Lung (tissue), 12 donors: ENCODE measurements around the gene MESP2. TPM values are rescaled to one million over a fixed set of nuclear protein-coding genes. Genes with fewer than 3 reads are reported as not detected.

Experiments used
- ATAC-seq: fragments of 200-7000 bp; cut with Tn5 transposase; one replicate; pipeline ENCODE4 v1.9.1; 2020; ENCODE audit warnings: moderate number of reproducible peaks; ENCODE audit not compliant: insufficient read depth, low FRiP score
- DNase-seq, 3 donors: peaks; one replicate each; pipeline ENCODE4 v3.0.0-alpha.2; 2013 to 2017
- H3K27ac ChIP-seq, 2 donors: one replicate each; pipeline ENCODE4 v1.5.1; 2013; ENCODE audit warnings: mild to moderate bottlenecking in 2 of 2, moderate library complexity in 2 of 2, control low read depth in 1 of 2, inconsistent platforms in 1 of 2, low read depth in 1 of 2, low read length in 1 of 2
- H3K27me3 ChIP-seq, 3 donors: one replicate each; pipeline ENCODE4 v1.5.1; 2013; ENCODE audit warnings: low read length in 2 of 3; ENCODE audit not compliant: control insufficient read depth in 3 of 3, insufficient read depth in 3 of 3
- H3K36me3 ChIP-seq, 4 donors: one replicate each; pipeline ENCODE4 v1.5.1; 2013; ENCODE audit warnings: low read length in 4 of 4, mild to moderate bottlenecking in 1 of 4, moderate library complexity in 1 of 4; ENCODE audit not compliant: control insufficient read depth in 4 of 4, insufficient read depth in 4 of 4
- H3K4me1 ChIP-seq, 5 donors: one replicate each; pipeline ENCODE4 v1.5.1; 2013; ENCODE audit warnings: low read length in 5 of 5, mild to moderate bottlenecking in 2 of 5, moderate library complexity in 1 of 5; ENCODE audit not compliant: control insufficient read depth in 5 of 5, insufficient read depth in 5 of 5
- H3K4me3 ChIP-seq: one replicate; pipeline ENCODE4 v1.5.1; 2013; ENCODE audit warnings: mild to moderate bottlenecking, control low read depth, moderate library complexity
- H3K9ac ChIP-seq, 2 donors: one replicate each; pipeline ENCODE4 v1.5.1; 2013; ENCODE audit warnings: low read length in 2 of 2, control low read depth in 1 of 2; ENCODE audit not compliant: insufficient read depth in 1 of 2
- H3K9me3 ChIP-seq, 4 donors: one replicate each; pipeline ENCODE4 v1.5.1; 2013; ENCODE audit warnings: low read length in 3 of 4, mild to moderate bottlenecking in 1 of 4, moderate library complexity in 1 of 4; ENCODE audit not compliant: control insufficient read depth in 4 of 4, insufficient read depth in 3 of 4
- CTCF ChIP-seq: IDR thresholded peaks from 2 replicates; pipeline ENCODE4 v1.5.1; 2012; ENCODE audit warnings: mild to moderate bottlenecking; ENCODE audit errors: control extremely low read depth, extremely low read depth
- WGBS, 2 donors: extraction: QIAGEN DNeasy Blood & Tissue Kit; methylation state at CpG; one replicate each; pipeline ENCODE4 v1.1.7; 2013; 5-methylcytosine and 5-hydroxymethylcytosine counted together
- polyA plus RNA-seq, 2 donors: library from polyadenylated mRNA; stranded (reverse); fragments of 200-250 nt; gene quantifications; one replicate each; pipeline ENCODE4 v1.2.1, GENCODE V29; 2013
- total RNA-seq, 2 donors: library from RNA; depleted of rRNA in 1 of 2; stranded (reverse); fragments of >200 nt in 1 of 2; gene quantifications; one replicate each; pipeline ENCODE4 v1.2.1, GENCODE V29; 2014 to 2021
- donor health status: control.
- donor health status: control.
- donor health status: Bipolar disorder and iron deficiency.
- donor health status: healthy.
- donor health status: DM: yes; HTN: yes; CAD: no.

Gene MESP2
- total and polyA plus RNA-seq, 4 donors: 0.17 to 0.71 (median 0.55) TPM; not detected in 1

- Histone ChIP-seq H3K4me3 (no peak overlapping the region), H3K9me3 (no peaks in the 10 kb centered on the region), H3K9ac (no peak overlapping the region), H3K4me1 (peaks cover 0 to 5% (median 0%) of the 10 kb centered on the region in 5 donors), H3K27me3 (no peaks in the 10 kb centered on the region), H3K36me3 (no peaks in the 10 kb centered on the region), H3K27ac (no peak overlapping the region)
- ATAC-seq (no peak), DNase-seq (no peak)
- TF ChIP-seq CTCF: no peak
- 65 to 68% methylated on average over 8 of the region's 8 CpGs for WGBS, 2 donors
Measured at GRCh38 chr15:89767411-89767915, 8.7 kb upstream of the MESP2 start.

GRCh38 chr15:89768071-89768500, 8.0 kb upstream of the MESP2 start:
- DNase-seq: no peak
- Histone ChIP-seq H3K27me3 (no peaks in the 10 kb centered on the region), H3K4me1 (peaks cover 0 to 5% (median 0%) of the 10 kb centered on the region in 5 donors), H3K36me3 (no peaks in the 10 kb centered on the region), H3K9me3 (no peaks in the 10 kb centered on the region), H3K9ac (no peak overlapping the region), H3K4me3 (no peak overlapping the region), H3K27ac (no peak overlapping the region)
- WGBS, 2 donors: 72 to 77% methylated on average over 7 of the region's 7 CpGs
- ATAC-seq: no peak
- TF ChIP-seq CTCF: no peak

GRCh38 chr15:89769366-89769765, 6.8 kb upstream of the MESP2 start:
- ATAC-seq: no peak
- H3K4me1 ChIP-seq: peaks cover 0 to 5% (median 0%) of the 10 kb centered on the region in 5 donors
- H3K9ac ChIP-seq: no peak overlapping the region
- WGBS, 2 donors: 69 to 77% methylated on average over 3 of the region's 3 CpGs
- no peak for TF ChIP-seq CTCF
- H3K36me3 ChIP-seq: no peaks in the 10 kb centered on the region
- no peak for DNase-seq
- H3K27me3 ChIP-seq: no peaks in the 10 kb centered on the region
- no peaks in the 10 kb centered on the region for H3K9me3 ChIP-seq
- H3K27ac ChIP-seq: no peak overlapping the region
- no peak overlapping the region for H3K4me3 ChIP-seq

- Histone ChIP-seq H3K4me3 (no peak overlapping the region), H3K36me3 (no peaks in the 10 kb centered on the region), H3K9me3 (no peaks in the 10 kb centered on the region), H3K9ac (no peak overlapping the region), H3K27ac (no peak overlapping the region), H3K27me3 (no peaks in the 10 kb centered on the region), H3K4me1 (peaks cover 0 to 5% (median 0%) of the 10 kb centered on the region in 5 donors)
- ATAC-seq (no peak), DNase-seq (no peak)
- 59 to 78% methylated on average over 3 of the region's 3 CpGs for WGBS, 2 donors
- no peak for TF ChIP-seq CTCF
Measured at GRCh38 chr15:89770041-89770440, 6.1 kb upstream of the MESP2 start.
